Fibroblast of gingiva (primary cell): ENCODE measurements around the gene IL22RA2.
"Not testable (repeated sequence)": the region's sequence is repeated elsewhere in the genome, so short reads cannot be mapped to it uniquely, and the experiment has no call there.

ENCODE experiments used
- DNase-seq: peaks from one replicate; pipeline ENCODE4 v3.0.0-alpha.2; 2011; ENCODE audit warnings: low read depth

The IL22RA2 gene, protein sequence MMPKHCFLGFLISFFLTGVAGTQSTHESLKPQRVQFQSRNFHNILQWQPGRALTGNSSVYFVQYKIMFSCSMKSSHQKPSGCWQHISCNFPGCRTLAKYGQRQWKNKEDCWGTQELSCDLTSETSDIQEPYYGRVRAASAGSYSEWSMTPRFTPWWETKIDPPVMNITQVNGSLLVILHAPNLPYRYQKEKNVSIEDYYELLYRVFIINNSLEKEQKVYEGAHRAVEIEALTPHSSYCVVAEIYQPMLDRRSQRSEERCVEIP

DNA sequence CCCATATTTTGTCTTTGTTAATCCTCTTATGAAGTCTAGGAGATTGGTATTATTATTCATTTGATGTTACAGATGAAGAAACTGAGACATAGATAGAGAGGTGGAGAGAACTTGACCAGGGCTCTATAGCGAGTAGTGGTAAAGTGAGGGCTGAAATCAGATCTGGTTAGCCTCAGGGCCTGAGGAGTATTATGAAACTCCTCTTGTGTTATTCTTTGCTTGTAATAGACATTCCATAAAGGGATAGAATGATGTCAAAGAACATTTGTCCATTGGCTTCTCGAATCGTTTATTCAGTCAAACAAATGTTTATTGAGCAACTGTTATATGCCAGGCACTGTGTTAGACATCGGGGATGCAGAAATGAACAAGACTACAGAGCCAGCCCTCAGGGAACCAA is at the start of gene IL22RA2:
TSS of gene IL22RA2 (minus strand) at position 144 of the 400 bp plus-strand sequence. CDS start 11,895 bp downstream, outside the sequence.
- peak; percentile 15 for DNase-seq

DNA sequence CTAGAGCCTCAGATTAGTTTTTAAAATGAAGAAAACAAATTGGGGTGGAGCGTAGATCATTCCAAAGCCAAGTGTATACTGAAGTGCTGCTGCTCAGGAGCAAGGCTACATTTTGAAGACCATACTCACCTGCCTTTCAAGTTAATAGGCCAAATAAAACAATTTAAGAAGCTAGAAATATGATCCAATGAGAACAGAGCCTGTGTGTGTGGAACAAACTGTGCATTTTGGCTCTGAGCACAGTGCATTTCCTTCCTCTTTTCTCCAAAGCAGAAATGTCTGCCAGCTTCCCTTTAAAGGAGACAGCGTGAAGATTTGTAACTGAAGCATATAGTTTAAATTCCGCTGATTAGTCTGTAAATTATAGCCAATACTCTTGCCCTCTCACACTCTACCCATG is 48.9 kb upstream of the IL22RA2 start:
- no peak for DNase-seq

DNA sequence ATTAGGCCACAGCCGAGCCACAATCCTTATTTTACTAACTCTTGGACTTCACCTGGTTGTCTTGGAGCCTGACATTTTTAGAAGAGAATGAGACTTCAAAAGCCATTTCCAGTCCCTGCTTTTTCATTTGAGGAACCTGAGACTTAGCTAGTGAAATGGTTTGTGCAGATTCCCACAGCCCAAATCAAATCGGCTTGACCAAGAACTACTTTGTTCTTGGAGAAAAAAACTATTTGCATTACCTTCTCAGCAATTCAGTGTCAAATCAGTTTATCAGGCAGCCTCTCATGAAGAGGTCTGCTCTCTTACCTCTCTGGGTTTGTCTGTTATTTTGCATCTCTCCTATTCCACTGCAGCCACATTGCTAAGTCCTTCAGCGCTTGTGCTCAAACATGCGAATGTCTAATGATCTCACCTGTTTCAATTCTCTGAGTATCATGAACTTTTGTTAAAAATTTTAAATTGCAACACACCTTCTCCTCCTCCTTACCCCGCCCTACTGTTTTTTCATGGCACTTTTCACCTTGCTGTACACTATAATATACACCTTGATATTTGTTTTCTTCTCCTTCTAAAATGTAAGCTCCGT is 46.3 kb upstream of the IL22RA2 start:
- no peak for DNase-seq

DNA sequence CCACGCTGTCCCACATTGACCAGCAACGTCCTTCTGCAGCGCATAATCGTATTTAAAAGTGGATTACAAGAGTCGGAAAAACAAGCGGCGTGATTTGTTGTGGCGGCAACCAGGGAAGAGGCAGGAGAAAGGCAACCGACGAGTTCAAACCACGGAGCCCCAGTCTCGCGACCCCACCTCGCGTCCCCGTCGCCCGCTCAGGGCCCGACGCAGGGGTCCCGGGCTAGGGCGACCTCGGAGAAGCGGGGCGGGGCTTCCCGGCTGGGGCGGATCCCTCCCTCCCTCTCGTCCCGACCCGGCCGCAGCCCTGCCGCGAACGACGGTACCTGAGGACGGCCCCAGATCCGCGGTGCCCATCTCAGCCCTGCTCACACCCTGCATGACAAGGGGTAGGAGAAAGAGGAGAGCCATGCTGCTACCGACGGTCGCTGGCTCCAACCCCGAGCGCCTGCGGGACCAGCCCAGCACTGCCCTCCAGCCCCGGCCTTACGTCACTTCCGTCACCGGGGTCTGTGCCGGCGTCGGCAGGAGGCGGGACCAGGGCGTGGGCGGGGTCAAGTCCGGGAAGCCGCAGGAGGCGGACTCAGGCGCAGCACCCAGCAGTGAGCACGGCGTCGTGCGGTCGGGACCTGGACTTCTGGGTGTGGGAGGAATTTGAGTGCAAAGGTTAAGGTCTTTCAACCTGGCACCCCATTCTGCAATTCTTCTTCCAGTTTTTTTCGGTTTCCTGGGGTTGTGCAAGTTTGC is 45.6 kb upstream of the IL22RA2 start, which contains the start of gene IFNGR1:
TSS of gene IFNGR1 (minus strand) at position 469 of the 747 bp plus-strand sequence. CDS start at position 411, 58 bp downstream.
- peak; percentile 94 for DNase-seq

DNA sequence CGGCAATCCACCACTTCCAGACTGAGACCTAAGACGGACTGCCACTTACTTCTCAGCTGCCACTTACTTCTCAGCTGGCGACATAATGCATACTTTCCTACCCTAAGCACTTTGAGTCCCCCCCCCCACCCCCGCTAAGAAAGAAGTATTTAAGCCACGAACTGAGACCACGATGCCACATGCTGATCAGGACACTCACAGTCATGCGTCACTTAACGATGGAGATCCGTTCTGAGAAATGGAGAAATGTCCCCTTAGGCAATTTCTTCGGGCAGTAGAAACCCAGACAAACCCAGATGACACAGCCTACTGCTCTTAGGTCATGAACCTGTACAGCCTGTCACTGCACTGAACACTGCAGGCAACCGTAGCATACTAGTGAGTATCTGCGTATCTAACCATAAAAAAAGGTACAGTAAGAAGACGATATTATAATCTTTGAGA is 45.1 kb upstream of the IL22RA2 start:
- peak; percentile 80 for DNase-seq

DNA sequence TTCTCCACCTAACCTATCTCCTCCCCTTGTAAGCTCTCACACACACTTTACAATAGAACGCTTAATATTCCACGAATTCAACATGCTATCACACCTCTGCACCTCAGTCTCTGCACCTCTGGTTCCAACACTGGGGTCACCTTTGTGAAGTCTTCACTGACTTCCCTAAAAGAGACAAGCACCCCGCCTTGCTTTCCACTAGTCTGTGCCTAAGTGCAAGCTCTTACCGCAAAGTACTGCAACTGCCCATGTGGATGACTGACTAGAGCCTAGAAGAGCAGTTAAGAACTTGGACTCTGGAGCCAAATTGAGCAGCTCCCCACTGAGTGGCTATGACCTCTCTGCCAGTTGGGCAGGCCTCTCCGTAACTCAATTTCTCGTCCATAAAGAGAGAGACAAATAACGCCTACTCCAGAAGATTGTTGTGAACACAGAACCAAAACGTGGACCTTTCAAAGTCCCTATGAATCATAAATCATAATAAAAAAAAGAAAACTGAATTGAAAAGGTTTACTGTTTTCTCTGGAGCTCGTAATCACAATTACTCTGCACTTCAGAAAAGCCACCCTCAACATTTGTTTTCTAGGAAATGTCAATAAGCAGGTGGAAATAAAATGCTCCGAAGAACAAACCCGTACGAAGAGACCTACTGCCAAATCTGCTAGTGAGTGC is 44.5 kb upstream of the IL22RA2 start:
- DNase-seq: peak; percentile 76

DNA sequence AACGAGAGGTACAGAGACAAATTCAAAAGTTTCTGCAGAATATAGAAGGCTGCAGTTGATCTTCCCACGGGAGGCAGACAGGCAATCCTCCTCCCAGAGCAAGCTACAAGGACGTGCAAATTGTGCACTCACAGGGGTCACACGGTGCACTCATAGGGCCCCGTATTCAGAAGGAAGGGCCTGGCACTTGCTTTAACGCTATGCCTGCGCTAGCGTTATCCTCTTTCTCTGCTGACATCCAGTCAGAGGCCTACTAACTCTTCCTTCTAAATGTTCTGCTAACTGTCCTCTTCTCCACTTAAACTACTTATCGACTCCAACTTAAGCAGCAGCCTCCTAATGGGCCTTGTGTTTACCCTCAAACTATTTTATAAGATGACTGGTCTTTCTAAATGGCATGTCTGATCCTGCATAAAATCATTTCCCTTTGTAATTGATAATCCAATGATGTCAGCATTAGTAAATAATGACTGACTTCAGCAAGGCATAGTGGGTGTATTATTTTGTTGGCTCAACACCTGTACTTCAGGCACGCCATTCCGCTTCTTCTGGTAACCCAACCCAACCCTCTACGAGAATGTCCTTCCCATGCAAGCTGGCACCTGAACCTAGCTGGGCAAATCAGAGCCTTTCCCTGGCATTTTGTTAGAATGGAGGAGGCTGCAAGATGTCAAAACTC is 43.6 kb upstream of the IL22RA2 start:
- DNase-seq: no peak

DNA sequence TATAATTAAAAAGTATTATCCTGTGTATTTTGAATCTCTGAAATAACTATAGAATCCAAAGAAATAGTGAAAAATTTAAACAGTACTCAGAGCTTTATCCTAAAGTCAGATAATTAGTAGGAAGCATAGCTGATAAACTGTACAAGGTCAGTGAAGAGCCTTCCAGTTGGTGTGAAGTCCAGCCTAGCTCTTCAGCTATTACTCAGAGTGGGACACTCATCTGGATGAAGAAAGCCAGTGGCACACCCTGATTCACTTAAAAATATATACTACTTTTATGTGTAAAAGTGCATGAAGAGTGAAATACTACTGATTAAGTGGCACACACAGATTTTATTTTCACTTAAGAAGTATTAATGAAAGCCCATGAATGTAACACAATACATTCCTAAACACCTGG is 42.7 kb upstream of the IL22RA2 start:
- DNase-seq: no peak

DNA sequence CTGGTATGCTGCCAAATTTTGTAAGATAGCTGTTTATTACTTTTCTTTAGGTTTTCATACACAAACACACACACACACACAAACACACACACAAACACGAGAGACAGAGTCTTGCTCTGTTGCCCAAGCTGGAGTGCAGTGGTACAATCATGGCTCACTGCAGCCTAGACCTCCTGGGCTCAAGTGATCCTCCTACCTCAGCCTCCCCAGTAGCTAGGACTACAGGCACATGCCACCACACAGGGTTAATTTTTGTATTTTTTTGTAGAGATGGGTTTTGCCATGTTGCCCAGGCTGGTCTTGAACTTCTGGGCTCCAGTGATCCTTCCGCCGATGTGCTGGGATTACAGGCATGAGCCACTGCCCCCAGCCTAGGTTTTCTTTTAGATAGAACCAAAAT is 42.2 kb upstream of the IL22RA2 start:
- DNase-seq: not testable (repeated sequence)

DNA sequence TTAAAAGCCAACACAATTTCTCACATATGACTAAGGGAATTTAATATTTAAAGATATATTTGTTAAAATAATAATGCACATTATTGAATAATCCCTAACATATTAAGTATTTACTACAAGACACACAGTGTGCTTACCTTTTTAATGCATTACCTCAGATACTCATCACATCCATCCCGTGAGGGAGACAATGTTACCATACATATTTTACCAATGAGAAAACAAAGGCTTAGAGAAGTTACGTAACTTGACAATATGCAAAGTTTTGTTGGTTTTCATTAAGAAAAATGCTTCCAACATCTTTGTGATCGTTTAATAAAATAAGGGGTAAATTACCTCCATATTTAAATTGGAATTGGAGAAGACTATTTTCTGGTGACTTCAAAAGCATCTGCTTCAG is 41.5 kb upstream of the IL22RA2 start:
- DNase-seq: no peak

DNA sequence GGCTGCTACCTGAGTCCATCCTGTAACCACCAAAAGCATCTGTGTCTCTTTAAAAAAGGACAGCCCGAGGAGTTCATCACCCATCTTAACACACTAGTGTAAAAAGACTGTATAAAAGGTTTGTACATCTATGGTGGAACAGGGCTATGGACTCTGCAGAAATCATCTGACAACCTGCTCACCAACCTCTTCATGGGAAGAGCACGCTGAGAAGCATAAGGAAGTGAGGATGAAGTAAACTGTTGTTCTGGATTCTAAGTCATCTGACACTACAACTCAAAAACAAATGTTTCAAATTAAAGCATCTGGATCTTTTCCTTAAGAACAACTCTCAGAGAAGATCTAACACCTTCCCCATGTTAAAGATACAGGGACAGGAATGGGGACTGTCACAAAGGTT is 40.4 kb upstream of the IL22RA2 start:
- DNase-seq: peak; percentile 11

DNA sequence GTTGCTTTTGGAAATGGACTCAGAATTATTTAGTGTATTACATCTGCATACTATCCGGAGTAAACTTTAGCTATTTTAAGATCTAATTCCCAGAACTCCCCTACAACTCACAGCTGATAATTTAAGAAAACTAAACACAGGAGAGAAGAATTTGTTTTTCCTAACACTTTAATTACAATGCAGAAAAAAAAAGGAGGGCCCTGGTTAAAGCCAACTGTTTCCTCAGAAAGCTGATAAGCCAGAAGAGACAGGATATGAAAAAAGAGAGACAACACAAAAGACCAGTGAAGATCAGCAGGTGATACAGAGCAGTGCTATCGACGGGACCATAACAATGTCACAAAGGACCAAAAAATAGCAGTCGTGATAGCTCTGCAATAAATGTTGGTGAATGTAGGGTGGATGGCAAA is 39.9 kb upstream of the IL22RA2 start:
- peak; percentile 59 for DNase-seq

DNA sequence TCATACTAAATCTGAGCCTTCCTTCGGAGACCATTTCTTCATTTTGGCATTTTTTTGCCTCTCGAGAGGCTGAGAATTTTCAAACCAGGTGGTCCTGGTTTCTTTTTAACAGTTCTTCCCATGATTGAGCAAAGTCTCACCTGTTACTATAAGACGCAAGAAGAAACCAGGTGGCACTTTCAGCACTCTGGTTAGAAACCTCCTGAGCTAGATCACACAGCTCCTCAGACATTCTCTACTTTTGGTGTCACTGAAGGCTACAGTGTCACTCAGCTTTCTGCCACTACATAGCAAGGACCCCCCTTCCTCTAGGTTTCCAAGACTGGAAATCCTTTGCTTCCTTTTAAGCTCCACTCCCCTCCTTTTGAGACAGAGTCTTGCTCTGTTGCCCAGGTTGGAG is 38.5 kb upstream of the IL22RA2 start:
- DNase-seq: no peak

DNA sequence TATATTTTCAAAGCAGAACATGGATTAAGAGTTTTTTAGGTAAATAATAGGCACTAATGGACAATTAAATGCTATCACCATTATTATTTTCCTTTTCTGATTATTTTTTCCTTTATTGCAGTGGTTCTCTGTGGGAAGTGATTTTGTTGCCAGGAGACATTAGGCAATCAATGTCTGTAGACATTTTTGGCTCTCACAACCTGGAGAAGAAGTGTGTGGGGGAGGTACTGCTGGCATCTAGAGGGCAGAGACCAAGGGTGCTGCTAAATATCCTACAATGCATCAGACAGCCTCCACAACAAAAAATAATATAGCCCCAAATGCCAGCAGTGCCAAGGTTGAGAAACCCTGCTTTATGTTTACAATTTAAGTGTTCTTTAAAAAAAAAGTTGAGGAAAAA is 37.5 kb upstream of the IL22RA2 start:
- DNase-seq: peak; percentile 58

DNA sequence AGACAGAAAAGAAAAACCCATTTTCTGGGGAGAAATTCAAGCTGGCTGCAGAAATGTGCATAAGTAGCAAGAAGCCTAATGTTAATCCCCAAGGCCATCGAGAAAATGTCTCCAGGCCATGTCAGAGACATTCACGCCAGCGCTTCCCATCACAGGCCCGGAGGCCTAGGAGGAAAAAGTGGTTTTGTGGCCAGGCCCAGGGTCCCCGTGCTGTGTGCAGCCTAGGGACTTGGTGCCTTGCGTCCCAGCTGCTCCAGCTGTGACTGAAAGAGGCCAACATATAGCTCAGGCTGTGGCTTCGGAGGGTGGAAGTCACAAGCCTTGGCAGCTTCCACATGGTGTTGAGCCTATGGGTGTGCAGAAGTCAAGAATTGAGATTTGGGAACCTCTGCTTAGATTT is 34.8 kb upstream of the IL22RA2 start:
- no peak for DNase-seq

DNA sequence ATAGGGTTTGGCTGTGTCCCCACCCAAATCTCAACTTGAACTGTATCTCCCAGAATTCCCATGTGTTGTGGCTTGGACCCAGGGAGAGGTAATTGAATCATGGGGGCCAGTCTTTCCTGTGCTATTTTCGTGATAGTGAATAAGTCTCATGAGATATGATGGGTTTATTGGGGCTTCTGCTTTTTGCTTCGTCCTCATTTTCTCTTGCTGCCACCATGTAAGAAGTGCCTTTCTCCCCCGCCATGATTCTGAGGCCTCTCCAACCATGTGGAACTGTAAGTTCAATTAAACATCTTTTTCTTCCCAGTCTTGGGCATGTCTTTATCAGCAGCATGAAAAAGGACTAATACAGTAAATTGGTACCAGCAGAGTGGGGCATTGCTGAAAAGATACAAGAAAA is 34.0 kb upstream of the IL22RA2 start:
- DNase-seq: not testable (repeated sequence)

DNA sequence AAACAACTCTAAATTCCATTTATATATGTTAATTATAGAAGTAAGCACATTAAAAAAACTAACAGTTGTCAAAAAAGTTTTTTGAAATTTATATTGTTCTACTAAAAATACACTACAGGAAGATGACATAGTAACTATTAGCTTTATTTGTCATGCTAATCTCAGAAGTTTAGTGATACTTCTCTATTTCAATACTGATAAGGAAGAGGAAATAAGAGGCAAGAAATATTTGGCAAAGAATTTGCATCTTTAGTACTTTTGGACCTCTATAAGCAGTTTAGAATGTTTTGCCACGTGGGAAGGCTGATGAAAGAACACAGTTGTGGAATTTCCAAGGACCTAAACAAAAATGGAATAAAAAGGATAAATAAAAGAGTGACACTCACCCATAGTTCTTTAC is 33.1 kb upstream of the IL22RA2 start:
- no peak for DNase-seq

DNA sequence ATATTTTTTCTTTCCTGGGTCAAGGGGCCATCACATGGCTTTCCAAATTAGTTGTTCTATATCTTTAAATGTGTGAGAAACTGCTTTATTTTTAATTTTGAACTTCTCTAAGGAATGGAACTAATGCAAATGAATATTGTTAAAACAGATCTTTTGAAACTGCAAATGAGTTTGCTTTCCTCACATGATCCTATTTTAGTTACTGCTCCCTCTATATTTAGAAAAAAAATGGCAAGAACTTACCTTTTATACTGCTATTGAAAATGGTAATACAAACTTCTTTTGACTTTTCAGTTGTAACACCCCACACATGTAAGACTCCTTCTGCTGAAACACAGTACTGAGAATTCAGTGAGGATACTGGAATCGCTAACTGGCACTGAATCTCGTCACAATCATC is 29.8 kb upstream of the IL22RA2 start:
- no peak for DNase-seq

DNA sequence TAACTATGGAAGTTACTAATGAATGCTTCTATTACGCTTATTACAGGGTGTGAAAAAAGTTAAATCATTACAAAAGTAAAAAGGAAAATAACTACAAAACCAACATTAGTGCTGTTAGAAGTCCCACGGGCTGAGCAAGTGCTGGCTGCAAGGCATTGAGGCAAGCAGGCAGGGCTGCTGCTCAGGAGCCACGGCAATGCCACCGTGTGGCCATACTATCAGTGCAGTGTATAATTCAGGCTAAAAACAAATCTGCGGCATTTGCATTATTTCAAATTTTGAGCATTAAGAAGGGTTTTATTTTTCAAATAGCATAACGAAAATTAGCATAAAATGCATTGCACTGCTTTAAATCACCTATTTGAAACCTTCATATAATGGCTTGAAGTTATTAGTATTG is 28.6 kb upstream of the IL22RA2 start:
- DNase-seq: peak; percentile 18

DNA sequence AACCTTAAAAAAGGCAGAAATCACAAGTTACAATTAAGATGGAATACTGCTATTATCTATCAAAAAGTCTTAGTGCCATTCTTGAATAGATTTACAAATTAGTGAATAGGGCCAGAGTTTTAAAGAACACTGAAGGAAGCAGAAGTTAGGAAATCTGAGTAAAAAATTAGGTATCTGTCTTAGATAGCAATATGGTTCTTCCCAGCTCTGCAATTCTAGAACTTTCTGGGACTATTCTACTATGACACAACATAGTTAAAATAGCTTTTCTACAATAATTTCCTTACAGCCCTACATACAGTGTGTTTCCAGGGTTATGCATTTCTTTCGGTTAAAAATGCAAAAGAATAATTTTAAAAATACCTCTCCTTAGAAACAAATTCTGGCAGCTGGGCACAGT is 27.6 kb upstream of the IL22RA2 start:
- no peak for DNase-seq

DNA sequence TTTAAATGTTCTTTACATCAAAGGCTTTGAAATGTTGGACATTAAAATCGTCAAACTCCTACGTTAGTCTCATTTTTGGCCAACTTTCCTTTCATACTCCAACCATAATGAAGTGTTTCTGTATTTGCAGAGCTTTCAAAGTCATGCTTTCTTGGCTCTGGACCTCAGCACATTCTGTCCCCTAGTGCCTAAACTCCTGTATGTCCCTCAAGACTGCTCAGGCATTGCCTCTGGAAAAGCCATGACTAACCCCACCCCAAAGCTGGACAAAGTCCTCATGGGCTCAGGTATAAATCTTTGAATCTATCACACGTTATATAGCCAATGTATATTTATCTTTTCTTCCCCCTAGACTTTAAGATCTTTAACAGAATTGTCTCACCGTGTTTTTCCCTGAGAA is 26.8 kb upstream of the IL22RA2 start:
- DNase-seq: no peak
